Fibroblast of peridontal ligament (primary cell): ENCODE measurements around the gene ANK3.
A peak's percentile ranks its signal among the peaks of the same experiment; 100 is the strongest.

Source experiments
- DNase-seq: peaks from one replicate; pipeline ENCODE4 v3.0.0-alpha.2; 2010; ENCODE audit errors: extremely low read depth

Gene ANK3

GRCh38 chr10:60182691-60183090, 207.0 kb downstream of the ANK3 start:
- DNase-seq: peak; percentile 50

DNA sequence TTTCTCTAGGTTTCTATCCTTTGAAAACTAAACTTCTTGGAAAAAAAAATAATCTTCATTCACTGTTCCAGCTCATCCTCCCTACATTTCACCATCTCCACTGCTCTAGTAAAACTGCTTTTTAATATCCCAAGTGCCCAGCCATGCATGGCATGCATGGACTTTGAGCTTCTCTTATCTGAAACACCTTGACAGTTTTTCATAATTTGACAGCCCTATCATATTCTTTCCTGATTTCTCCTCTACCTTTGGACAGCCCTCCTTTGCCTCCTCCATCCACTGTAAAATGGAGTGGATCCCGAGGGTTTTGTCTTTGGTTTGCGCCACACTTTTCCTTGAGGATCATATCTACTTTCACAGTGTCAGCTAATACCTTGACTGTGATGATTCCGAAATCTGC, 212.8 kb downstream of the ANK3 start:
- DNase-seq: no peak

DNA sequence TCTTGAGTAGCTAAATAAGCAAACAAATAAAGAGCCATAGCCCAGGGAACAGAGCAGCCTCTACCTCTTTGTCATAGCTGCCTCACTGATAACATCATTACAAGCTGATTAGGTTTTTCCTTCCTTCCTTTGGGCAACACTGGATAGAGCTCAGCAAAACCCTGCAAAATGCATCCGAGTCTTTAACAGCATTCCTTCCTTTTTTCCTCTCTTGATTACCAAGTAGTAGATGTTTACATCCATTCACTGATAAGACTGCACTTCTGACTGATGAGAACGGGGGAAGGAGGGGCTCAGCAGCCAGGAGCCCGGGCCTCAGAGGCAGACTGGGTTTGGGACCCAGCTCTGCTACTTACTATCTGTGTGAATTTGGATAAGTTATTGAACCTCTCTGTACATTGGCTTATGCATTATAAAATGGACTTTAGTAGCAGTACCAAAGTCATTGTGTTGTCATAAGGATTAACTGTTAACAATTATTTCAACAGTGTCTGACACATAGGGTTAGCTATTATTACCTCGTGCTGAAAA, 214.2 kb downstream of the ANK3 start:
- DNase-seq: no peak

- DNase-seq: no peak
Measured at GRCh38 chr10:60172363-60172990, 217.2 kb downstream of the ANK3 start.

GRCh38 chr10:60171436-60172013, 218.2 kb downstream of the ANK3 start:
- no peak for DNase-seq

DNA sequence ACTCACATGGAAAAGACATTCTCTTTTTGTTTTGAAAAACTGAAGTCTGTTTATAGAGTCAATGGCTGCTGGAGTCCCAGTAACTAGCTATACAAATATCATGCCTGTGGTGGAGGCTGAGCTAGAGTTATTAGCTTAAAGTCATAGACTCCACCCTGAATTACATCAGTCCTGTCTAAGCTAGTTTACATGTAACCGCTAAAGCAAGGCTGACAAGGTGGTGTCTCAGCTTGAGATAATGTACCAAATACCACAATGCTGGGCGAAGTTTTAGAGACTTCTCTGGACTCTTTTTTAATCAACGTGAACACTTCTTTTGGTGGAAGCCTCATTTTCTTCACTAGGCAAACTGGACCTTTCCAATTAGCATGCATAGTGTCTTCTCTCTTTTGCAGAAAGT, 219.4 kb downstream of the ANK3 start:
- DNase-seq: peak; percentile 46

DNA sequence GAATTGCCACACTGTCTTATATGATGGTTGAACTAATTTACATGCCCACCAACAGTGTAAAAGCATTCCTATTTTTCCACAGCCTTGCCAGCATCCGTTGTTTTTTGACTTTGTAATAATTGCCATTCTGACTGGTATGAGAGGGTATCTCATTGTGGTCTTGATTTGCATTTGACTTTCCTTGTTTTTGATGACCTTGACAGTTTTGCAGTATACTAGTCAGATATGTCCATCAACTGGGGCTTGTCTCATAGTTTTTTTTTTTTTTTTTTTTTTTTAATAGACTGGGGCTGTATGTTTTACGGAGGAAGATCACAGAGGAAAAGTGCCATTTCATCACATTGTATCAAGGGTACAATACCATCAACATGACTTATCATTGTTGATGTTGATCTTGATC, 220.6 kb downstream of the ANK3 start:
- no peak for DNase-seq

DNA sequence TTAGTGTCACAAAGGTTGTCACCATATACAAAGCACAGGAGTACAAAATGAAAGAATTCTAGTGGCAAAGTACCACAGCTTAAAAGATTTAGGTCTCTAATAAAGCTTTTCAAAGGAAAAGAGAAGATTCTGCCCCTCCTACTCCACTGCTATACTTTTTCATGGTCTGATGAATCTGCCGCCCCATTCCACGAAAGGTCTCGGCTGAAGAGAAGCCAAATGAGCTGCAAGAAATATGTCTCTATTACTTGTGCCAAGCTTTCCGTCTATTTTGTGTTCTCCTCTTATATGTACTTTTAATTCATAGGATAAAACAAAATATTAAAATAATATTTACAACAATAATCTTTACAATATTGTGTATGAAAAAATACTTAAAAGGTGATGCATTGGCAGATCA, 222.6 kb downstream of the ANK3 start:
- DNase-seq: peak; percentile 20

DNA sequence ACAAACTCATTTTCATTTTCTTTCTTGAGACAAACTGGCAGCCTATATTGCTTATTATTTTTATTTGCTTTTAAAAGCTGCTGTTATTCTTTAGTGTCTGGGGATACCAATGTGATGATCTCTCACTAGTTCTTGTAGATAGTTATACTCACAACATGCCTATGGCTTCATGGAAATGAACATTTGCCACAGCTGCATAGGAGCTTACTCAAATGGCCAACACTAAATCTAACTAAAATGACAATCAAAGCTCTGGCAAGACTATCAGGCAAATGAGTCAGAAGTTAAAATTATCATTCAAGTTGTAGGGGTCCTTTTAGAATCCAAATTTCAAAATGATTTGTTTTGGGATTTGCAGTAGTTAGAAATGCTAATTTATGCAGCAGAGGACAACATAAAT, 225.9 kb downstream of the ANK3 start:
- DNase-seq: no peak

DNA sequence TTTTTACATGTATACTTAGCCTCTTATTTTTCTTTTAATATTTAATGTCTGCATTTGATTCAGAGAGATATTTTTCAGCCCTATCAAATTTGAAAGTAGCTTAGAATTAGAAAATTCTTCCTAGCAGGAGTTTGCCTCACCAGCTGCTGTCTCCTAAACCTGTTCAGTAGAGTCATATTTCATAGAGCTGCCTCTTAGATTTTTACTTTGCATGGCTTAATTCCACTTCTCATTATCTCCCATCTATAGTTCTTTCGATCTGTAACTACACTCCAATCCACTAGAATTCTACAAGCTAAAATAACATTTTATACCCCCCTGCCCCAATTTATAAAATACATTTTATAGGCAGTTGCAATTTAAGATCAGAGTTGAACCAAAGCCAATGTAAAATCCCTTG, 227.0 kb downstream of the ANK3 start:
- DNase-seq: no peak

GRCh38 chr10:60155943-60156683, 233.6 kb downstream of the ANK3 start:
- DNase-seq: no peak

DNA sequence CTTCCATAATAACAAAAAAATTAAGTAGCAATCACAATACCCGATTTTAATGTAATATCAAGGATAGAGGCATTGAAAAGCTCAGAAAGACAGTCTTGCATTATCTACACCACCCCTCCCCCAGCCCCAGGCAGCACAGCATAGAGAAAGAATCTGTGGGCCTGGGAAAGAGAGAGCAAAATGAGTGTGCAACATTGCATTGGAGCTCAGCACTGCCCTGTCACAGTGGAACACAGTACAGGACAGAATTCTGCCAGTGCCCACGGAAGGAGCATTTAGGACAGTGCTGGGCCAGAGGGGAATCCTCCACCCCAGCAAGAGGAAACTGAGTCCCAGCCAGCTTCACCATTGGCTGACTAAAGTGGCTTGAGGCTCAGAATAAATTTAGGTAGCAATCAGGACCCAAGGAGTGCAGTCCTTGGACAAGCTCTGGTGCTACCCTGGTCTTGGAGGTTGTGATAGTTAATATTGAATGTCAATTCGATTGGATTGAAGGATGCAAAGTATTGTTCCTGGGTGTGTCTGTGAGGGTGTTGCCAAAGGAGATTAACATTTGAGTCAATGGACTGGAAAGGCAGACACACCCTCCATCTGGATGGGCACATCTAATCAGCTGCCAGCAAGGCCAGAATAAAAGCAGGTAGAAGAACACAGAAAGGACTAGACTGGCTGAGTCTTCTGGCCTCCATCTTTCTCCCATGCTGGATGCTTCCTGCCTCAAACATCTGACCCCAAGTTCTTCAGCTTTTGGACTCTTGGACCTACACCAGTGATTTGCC, 234.4 kb downstream of the ANK3 start:
- DNase-seq: no peak

GRCh38 chr10:60149003-60149402, 240.7 kb downstream of the ANK3 start:
- DNase-seq: no peak

GRCh38 chr10:60148266-60148840, 241.3 kb downstream of the ANK3 start:
- DNase-seq: peak; percentile 86

DNA sequence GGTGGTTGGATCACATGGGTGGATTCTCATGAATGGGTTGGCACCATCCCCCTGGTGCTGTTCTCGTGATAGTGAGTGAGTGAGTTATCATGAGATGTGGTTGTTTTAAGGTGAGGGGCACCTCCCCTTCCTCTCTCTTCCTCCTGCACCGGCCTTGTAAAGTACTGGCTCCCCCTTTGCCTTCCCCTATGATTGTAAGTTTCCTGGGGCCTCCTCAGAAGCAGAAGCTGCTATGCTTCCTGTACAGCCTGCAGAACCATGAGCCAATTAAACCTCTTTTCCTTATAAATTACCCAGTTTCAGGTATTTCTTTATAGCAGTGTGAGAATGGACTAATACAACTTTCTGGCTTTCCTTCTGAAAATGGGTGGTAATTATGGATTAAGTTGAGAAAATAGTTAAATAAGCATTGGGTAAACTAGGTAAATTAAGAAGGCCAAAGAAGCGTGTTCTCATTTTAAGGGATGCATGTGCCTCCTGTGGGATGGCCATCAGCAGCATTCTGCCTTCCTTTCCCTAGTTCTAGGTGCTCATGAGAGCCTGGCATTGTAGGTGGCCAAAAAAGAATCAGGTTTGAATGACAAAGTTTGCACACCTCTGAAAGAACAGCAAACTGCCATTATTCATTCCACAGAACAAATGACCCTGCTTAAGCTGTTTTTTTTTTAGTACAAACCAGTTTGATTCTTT, 242.0 kb downstream of the ANK3 start:
- no peak for DNase-seq

- no peak for DNase-seq
Measured at GRCh38 chr10:60147025-60147424, 242.7 kb downstream of the ANK3 start.

DNA sequence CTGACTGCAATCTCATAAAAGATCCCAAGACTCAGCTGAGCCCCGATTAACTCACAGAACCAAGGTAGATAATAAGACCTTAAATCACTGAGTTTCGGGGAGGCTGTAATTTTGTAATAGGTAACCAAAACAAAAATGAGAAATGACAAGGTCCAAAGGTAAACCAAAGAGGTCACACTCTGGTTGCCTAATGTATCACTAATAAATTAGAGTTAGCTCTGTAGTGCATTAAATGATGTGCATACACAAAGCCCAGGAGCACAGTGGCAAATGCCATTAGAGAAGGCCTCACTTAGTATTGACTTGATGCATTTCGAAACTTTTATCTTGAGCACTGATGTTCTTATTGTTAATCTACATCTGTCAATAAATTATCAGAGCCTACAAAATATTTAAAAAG, 245.6 kb downstream of the ANK3 start:
- DNase-seq: no peak

DNA sequence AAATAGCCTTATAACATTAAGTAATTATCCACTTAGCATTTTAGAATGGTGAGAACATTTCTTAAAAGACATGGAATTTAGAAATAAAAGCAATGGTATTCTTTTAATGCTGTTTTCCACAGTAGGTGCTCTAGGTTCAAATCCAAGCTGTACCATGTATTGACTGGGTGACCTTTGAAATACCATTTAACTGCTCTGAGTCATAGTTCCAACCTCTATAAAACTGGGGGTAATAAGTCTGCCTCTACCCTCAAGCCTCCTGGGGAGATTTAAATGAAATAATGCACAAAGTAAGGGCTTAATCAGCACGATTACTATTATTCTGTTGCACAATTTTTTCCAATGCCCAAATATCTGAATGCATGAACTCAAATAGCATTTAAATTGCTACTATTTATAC, 246.9 kb downstream of the ANK3 start:
- DNase-seq: no peak

- DNase-seq: no peak
Measured at GRCh38 chr10:60141896-60142559, 247.6 kb downstream of the ANK3 start.
